H1 (cell line): ENCODE results near the gene ZNF446. TPM values are rescaled to one million over a fixed set of nuclear protein-coding genes. Genes with fewer than 3 reads are reported as not detected.

ENCODE experiments used
- ASH2L ChIP-seq: fragments of 200-600, 300-600 bp; sonication (generic); IDR thresholded peaks from one replicate; pipeline ENCODE4 v1.7.1; 2017; ENCODE audit warnings: low read length
- CTCF ChIP-seq, 3 experiments: IDR thresholded peaks; 1 replicate in 2 of 3; 2 replicates in 1 of 3; pipeline versions ENCODE4 v1.5.1 to v1.6.1; 2011; ENCODE audit warnings: low read length in 3 of 3, mild to moderate bottlenecking in 3 of 3, inconsistent platforms in 2 of 3, low read depth in 1 of 3, moderate library complexity in 1 of 3; ENCODE audit not compliant: insufficient read depth in 1 of 3; ENCODE audit errors: control extremely low read depth in 1 of 3
- EP300 ChIP-seq, 2 experiments: IDR thresholded peaks; 1 replicate in 1 of 2; 2 replicates in 1 of 2; pipeline ENCODE4 v1.6.1; 2011 to 2012; ENCODE audit warnings: low read depth in 2 of 2, low read length in 2 of 2, mild to moderate bottlenecking in 2 of 2, borderline replicate concordance in 1 of 2, inconsistent platforms in 1 of 2, moderate library complexity in 1 of 2
- PHF8 ChIP-seq: fragments of 200-600 bp; sonication (generic); conservative IDR thresholded peaks from 2 replicates; pipeline ENCODE4 v1.7.1; 2012; ENCODE audit warnings: low read depth, mild to moderate bottlenecking, inconsistent platforms, low read length, moderate library complexity
- SAP30 ChIP-seq: fragments of 300-600 bp; sonication (generic); IDR thresholded peaks from 2 replicates; pipeline ENCODE4 v1.7.1; 2012; ENCODE audit warnings: low read length, moderate library complexity, mild to moderate bottlenecking, inconsistent platforms; ENCODE audit not compliant: insufficient read depth, insufficient replicate concordance
- SIN3A ChIP-seq, 2 experiments: IDR thresholded peaks in 1 of 2; conservative IDR thresholded peaks in 1 of 2; 2 replicates each; pipeline ENCODE4 v1.6.1; 2011 to 2012; ENCODE audit warnings: low read length in 2 of 2, improper control_type of control experiment in 1 of 2, low read depth in 1 of 2, mild to moderate bottlenecking in 1 of 2
- SP4 ChIP-seq: IDR thresholded peaks from 2 replicates; pipeline ENCODE4 v1.6.1; 2012; ENCODE audit warnings: low read length, inconsistent platforms
- TCF12 ChIP-seq: IDR thresholded peaks from 2 replicates; pipeline ENCODE4 v1.6.1; 2011; ENCODE audit warnings: low read depth, mild to moderate bottlenecking, low read length
- USF2 ChIP-seq: IDR thresholded peaks from 2 replicates; pipeline ENCODE4 v1.6.1; 2011; ENCODE audit warnings: low read length, improper control_type of control experiment
- ZNF274 ChIP-seq: IDR thresholded peaks from 2 replicates; pipeline ENCODE4 v1.7.0; 2012; ENCODE audit warnings: low read length, borderline replicate concordance; ENCODE audit errors: extremely low read depth
- polyA plus RNA-seq, 7 experiments: library from polyadenylated mRNA; depleted of rRNA in 3 of 7; stranded (reverse) in 5 of 7; unstranded in 2 of 7; fragments of >200 nt in 5 of 7; fragments of 200-250 nt in 2 of 7; gene quantifications; 1 replicate in 5 of 7; 2 replicates in 1 of 7; 4 replicates in 1 of 7; pipeline versions ENCODE4 v1.2.1 to v1.2.3, GENCODE V29; 2011 to 2013; ENCODE audit warnings: missing spikeins in 2 of 7, mixed read lengths in 2 of 7
- total RNA-seq: library from RNA; stranded (reverse); fragmentation: NEBNext Ultra II Directional; extraction: Animal tissue kit (Norgen Biotek cat#: 25700); gene quantifications from 2 replicates; pipeline ENCODE4 v1.2.1, GENCODE V29; 2021

Gene ZNF446
- total and polyA plus RNA-seq, 2 of the 8 experiments (the other 6 are each of a cell fraction or from before 2014, with no cell fraction given) = 4.1 to 5.5 TPM

GRCh38 chr19:58466760-58467589, 9.2 kb upstream of the ZNF446 start, which contains the start of gene ZNF324 (continued):
- TF ChIP-seq CTCF (IDR thresholded peaks at IDR 0.05; ENCODE audit: control extremely low read depth in 1 of 3, insufficient read depth in 1 of 3, low read depth in 1 of 3, low read length in 3 of 3) (no peak; a peak in 1 of 4 replicates), ASH2L (no peak), PHF8 (peak; percentile 55; the same call in 1 of the 2 replicates), EP300 (IDR thresholded peaks at IDR 0.05; ENCODE audit: borderline replicate concordance in 1 of 2, low read depth in 2 of 2, low read length in 2 of 2) (no peak), SP4 (no peak), ZNF274 (no peak), SAP30 (no peak), USF2 (peak; percentile 95), SIN3A (conservative IDR thresholded peaks at IDR 0.05 in 1 of 2, IDR thresholded peaks at IDR 0.05 in 1 of 2; ENCODE audit: low read depth in 1 of 2, low read length in 2 of 2) (peak in 1 of 2 experiments; percentile 93; a peak in 2 of 4 replicates), TCF12 (no peak)
